ENCODE data around the gene ABCA6. TPM values are rescaled to one million over a fixed set of nuclear protein-coding genes. Genes with fewer than 3 reads are reported as not detected.

The ABCA6 gene
- total RNA-seq, 2 experiments from 2014 or later = 0.08 TPM

GRCh38 chr17:69055334-69055733 lies 86.4 kb downstream of the ABCA6 start:
- H3K9me3 Mint-ChIP-seq (ENCODE audit: insufficient read depth) = no peaks in the 10 kb centered on the region

GRCh38 chr17:69050999-69051775 lies 90.5 kb downstream of the ABCA6 start:
- POLR2A ChIA-PET = interaction anchor here (0.8 kb wide), 1 partner anchor 311 kb away, joined by 4 read pairs; no protein-coding TSS in a partner anchor
- Mint-ChIP-seq H3K27ac (no peak overlapping the region), H3K4me1 (ENCODE audit: low read depth) (peaks cover 21% of the 10 kb centered on the region), H3K4me3 (no peak overlapping the region), H3K36me3 (ENCODE audit: low read depth) (no peaks in the 10 kb centered on the region), H3K27me3 (ENCODE audit: low read depth) (peaks cover 3% of the 10 kb centered on the region), H3K9me3 (ENCODE audit: insufficient read depth) (no peaks in the 10 kb centered on the region)
- CTCF ChIA-PET = no interaction called here
- DNase-seq (no peak), ATAC-seq (no peak)

More at GRCh38 chr17:69055334-69055733, 86.4 kb downstream of the ABCA6 start:
- Mint-ChIP-seq H3K4me1 (ENCODE audit: low read depth) (no peaks in the 10 kb centered on the region), H3K27ac (no peak overlapping the region), H3K4me3 (no peak overlapping the region), H3K27me3 (ENCODE audit: low read depth) (peaks cover 3% of the 10 kb centered on the region), H3K36me3 (ENCODE audit: low read depth) (no peaks in the 10 kb centered on the region)
- no peak for DNase-seq
- no peak for ATAC-seq
- ChIA-PET POLR2A (no interaction called here), CTCF (no interaction called here)

- CTCF ChIA-PET = no interaction called here
Measured at GRCh38 chr17:69048634-69049033, 93.1 kb downstream of the ABCA6 start.

GRCh38 chr17:69047368-69048263 lies 94.1 kb downstream of the ABCA6 start:
- Mint-ChIP-seq H3K27me3 (ENCODE audit: low read depth) (peaks cover 3% of the 10 kb centered on the region), H3K4me3 (no peak overlapping the region), H3K9me3 (ENCODE audit: insufficient read depth) (no peaks in the 10 kb centered on the region), H3K27ac (no peak overlapping the region), H3K36me3 (ENCODE audit: low read depth) (no peaks in the 10 kb centered on the region), H3K4me1 (ENCODE audit: low read depth) (peaks cover 21% of the 10 kb centered on the region)
- CTCF ChIA-PET = no interaction called here
- POLR2A ChIA-PET = no interaction called here
- ATAC-seq (no peak), DNase-seq (no peak)

More at GRCh38 chr17:69048634-69049033, 93.1 kb downstream of the ABCA6 start:
- POLR2A ChIA-PET = no interaction called here
- Mint-ChIP-seq H3K27me3 (ENCODE audit: low read depth) (peaks cover 3% of the 10 kb centered on the region), H3K36me3 (ENCODE audit: low read depth) (no peaks in the 10 kb centered on the region), H3K9me3 (ENCODE audit: insufficient read depth) (no peaks in the 10 kb centered on the region), H3K4me1 (ENCODE audit: low read depth) (peaks cover 21% of the 10 kb centered on the region), H3K4me3 (no peak overlapping the region), H3K27ac (no peak overlapping the region)
- no peak for DNase-seq
- no peak for ATAC-seq

GRCh38 chr17:69046121-69046807 lies 95.4 kb downstream of the ABCA6 start:
- H3K27me3 Mint-ChIP-seq (ENCODE audit: low read depth) = no peaks in the 10 kb centered on the region
- no peaks in the 10 kb centered on the region for H3K9me3 Mint-ChIP-seq (ENCODE audit: insufficient read depth)
- no peak for ATAC-seq
- ChIA-PET POLR2A (no interaction called here), CTCF (no interaction called here)
- H3K27ac Mint-ChIP-seq = no peak overlapping the region
- H3K36me3 Mint-ChIP-seq (ENCODE audit: low read depth) = no peaks in the 10 kb centered on the region
- H3K4me3 Mint-ChIP-seq = no peak overlapping the region
- no peak for DNase-seq
- H3K4me1 Mint-ChIP-seq (ENCODE audit: low read depth) = peaks cover 21% of the 10 kb centered on the region

GRCh38 chr17:69045646-69046045 lies 96.0 kb downstream of the ABCA6 start:
- peaks cover 21% of the 10 kb centered on the region for H3K4me1 Mint-ChIP-seq (ENCODE audit: low read depth)
- no peaks in the 10 kb centered on the region for H3K9me3 Mint-ChIP-seq (ENCODE audit: insufficient read depth)
- H3K36me3 Mint-ChIP-seq (ENCODE audit: low read depth) = no peaks in the 10 kb centered on the region
- no peak for ATAC-seq
- ChIA-PET CTCF (no interaction called here), POLR2A (no interaction called here)
- H3K27me3 Mint-ChIP-seq (ENCODE audit: low read depth) = no peaks in the 10 kb centered on the region
- H3K4me3 Mint-ChIP-seq = no peak overlapping the region
- H3K27ac Mint-ChIP-seq = no peak overlapping the region
- no peak for DNase-seq

- Mint-ChIP-seq H3K9me3 (ENCODE audit: insufficient read depth) (no peaks in the 10 kb centered on the region), H3K36me3 (ENCODE audit: low read depth) (no peaks in the 10 kb centered on the region), H3K4me3 (no peak overlapping the region), H3K27me3 (ENCODE audit: low read depth) (no peaks in the 10 kb centered on the region), H3K27ac (no peak overlapping the region), H3K4me1 (ENCODE audit: low read depth) (peaks cover 21% of the 10 kb centered on the region)
- DNase-seq (no peak), ATAC-seq (no peak)
- CTCF ChIA-PET = no interaction called here
- POLR2A ChIA-PET = no interaction called here
Measured at GRCh38 chr17:69044371-69044770, 97.3 kb downstream of the ABCA6 start.

- Mint-ChIP-seq H3K36me3 (ENCODE audit: low read depth) (no peaks in the 10 kb centered on the region), H3K4me3 (no peak overlapping the region), H3K9me3 (ENCODE audit: insufficient read depth) (no peaks in the 10 kb centered on the region), H3K27ac (no peak overlapping the region), H3K4me1 (ENCODE audit: low read depth) (peaks cover 9% of the 10 kb centered on the region), H3K27me3 (ENCODE audit: low read depth) (peaks cover 4% of the 10 kb centered on the region)
- DNase-seq (no peak), ATAC-seq (no peak)
- CTCF ChIA-PET = no interaction called here
- POLR2A ChIA-PET = no interaction called here
Measured at GRCh38 chr17:69043098-69043734, 98.5 kb downstream of the ABCA6 start.

GRCh38 chr17:69042308-69042707 lies 99.4 kb downstream of the ABCA6 start:
- POLR2A ChIA-PET = no interaction called here
- Mint-ChIP-seq H3K4me3 (no peak overlapping the region), H3K9me3 (ENCODE audit: insufficient read depth) (peaks cover 3% of the 10 kb centered on the region), H3K36me3 (ENCODE audit: low read depth) (no peaks in the 10 kb centered on the region), H3K4me1 (ENCODE audit: low read depth) (no peaks in the 10 kb centered on the region), H3K27me3 (ENCODE audit: low read depth) (peaks cover 4% of the 10 kb centered on the region), H3K27ac (no peak overlapping the region)
- ATAC-seq (no peak), DNase-seq (no peak)
- CTCF ChIA-PET = no interaction called here

GRCh38 chr17:69031839-69032238 lies 109.9 kb downstream of the ABCA6 start:
- no peak overlapping the region for H3K27ac Mint-ChIP-seq
- H3K27me3 Mint-ChIP-seq (ENCODE audit: low read depth) = no peaks in the 10 kb centered on the region
- POLR2A ChIA-PET = no interaction called here
- CTCF ChIA-PET = no interaction called here
- no peaks in the 10 kb centered on the region for H3K9me3 Mint-ChIP-seq (ENCODE audit: insufficient read depth)
- ATAC-seq = no peak
- no peaks in the 10 kb centered on the region for H3K4me1 Mint-ChIP-seq (ENCODE audit: low read depth)
- no peak overlapping the region for H3K4me3 Mint-ChIP-seq
- DNase-seq = no peak
- no peaks in the 10 kb centered on the region for H3K36me3 Mint-ChIP-seq (ENCODE audit: low read depth)

- no peak overlapping the region for H3K27ac Mint-ChIP-seq
- no peak overlapping the region for H3K4me3 Mint-ChIP-seq
- no peaks in the 10 kb centered on the region for H3K9me3 Mint-ChIP-seq (ENCODE audit: insufficient read depth)
- no peak for DNase-seq
- ATAC-seq = no peak
- ChIA-PET CTCF (no interaction called here), POLR2A (no interaction called here)
- no peaks in the 10 kb centered on the region for H3K4me1 Mint-ChIP-seq (ENCODE audit: low read depth)
- H3K36me3 Mint-ChIP-seq (ENCODE audit: low read depth) = no peaks in the 10 kb centered on the region
- H3K27me3 Mint-ChIP-seq (ENCODE audit: low read depth) = no peaks in the 10 kb centered on the region
Measured at GRCh38 chr17:69030169-69030568, 111.5 kb downstream of the ABCA6 start.
